Activated T-helper 9 cell treated with anti-CD3 and anti-CD28 coated beads, Interleukin-2, amount 50 U/mL, for 16 hours (primary cell): ENCODE measurements around the gene DIAPH3.

Experiments
- DNase-seq: peaks from one replicate; pipeline ENCODE4 v3.0.0-alpha.2; 2020; ENCODE audit warnings: low read depth

DIAPH3 gene

GRCh38 chr13:59774491-59774971 lies 389.2 kb downstream of the DIAPH3 start:
- no peak for DNase-seq

DNA sequence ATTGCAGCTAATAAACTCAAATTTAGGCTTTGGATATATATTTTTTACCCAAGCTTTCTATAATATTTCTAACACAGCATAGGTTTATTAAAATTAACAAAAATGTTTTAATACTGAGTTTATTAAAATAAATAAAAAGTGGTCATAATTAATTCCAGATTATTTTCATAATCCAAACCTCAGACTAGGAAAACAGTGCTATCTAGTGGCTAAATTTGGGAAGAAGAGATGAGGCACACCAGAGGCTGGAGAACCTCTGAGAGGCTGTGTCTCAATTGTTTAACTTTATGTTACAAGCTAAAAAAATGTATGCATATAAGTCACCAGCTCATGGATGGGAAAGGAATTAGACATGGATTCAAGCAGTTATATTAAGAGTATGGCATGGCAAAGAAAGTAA lies 392.5 kb downstream of the DIAPH3 start:
- no peak for DNase-seq

DNA sequence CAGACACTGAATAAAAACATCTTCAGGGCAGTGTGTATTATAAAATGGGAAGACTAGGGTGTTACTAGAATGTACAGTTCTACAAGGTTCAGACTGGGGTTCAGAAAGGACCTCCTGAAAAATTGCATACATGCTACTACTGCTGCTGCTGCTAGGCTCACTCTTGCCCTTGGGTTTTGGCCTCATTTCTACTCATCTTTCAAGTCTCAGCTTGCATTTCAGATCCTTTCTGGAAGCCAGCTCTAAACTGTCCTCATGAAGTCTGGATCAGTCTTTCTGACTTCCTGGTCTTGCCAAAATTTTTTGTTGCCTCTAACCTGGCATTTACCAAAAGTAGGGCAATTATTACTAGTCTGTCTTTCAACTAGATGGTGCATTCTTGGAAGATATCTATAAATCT lies 393.3 kb downstream of the DIAPH3 start:
- DNase-seq = no peak

DNA sequence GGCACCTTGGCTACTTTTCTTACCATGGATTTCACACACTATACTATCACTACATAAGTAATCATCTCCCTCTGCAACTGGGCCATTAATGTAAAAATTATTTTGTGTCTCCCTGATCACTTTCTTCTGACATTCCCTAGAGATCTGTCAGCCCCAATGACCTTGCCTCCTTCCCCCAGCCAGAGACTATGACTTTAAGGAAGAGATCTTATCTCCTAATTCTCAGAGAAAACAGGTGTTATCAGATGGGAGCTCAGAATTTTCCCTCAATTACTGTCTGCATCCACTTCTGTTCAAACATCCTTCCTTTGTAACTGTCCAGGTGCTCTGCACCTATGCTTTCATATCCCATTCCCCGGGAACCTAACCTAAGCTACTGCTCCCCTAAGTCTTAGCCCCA lies 397.5 kb downstream of the DIAPH3 start:
- DNase-seq = no peak

GRCh38 chr13:59755632-59756290 lies 408.0 kb downstream of the DIAPH3 start:
- DNase-seq = no peak

DNA sequence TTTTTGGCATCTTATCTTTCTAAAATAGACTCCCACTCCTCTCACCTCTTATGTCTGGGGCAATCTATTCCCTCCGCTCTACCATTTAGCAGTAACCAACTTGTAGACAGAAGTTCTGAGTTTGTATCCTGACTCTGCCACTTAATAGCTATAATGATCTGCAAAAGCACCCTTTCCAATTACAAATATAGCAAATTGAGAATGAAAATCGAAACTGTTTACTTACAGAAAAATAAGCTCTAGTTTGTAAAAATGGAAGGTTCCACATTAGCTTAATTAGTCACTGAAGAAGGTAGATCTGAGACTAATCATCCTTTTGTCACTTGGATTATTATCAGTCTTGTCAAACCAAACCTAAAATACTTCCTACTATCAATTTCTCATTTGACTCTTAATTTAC lies 409.3 kb downstream of the DIAPH3 start:
- DNase-seq = no peak

- DNase-seq = no peak
These were observed 412.9 kb downstream of the DIAPH3 start for GRCh38 chr13:59750860-59751259.

GRCh38 chr13:59748046-59748445 lies 415.7 kb downstream of the DIAPH3 start:
- DNase-seq = no peak

DNA sequence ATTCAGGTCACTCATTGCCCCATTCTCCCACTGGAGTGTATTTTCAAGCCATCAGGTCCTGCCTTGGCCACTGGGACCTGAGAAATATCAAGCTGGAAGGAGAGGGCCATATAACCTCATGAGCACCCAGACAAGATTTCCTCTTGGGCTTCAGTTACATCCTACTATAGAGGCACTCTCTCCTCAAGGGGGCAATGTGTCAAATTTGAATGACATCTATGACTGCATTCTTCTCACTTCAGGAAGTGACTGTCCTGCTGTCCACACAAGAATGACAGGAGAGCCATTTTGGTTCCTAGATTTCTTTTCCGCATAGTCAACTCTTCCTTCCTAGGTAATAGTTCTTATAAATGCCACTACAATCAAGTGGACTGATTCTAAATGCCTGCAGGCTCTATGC lies 416.2 kb downstream of the DIAPH3 start:
- no peak for DNase-seq

DNA sequence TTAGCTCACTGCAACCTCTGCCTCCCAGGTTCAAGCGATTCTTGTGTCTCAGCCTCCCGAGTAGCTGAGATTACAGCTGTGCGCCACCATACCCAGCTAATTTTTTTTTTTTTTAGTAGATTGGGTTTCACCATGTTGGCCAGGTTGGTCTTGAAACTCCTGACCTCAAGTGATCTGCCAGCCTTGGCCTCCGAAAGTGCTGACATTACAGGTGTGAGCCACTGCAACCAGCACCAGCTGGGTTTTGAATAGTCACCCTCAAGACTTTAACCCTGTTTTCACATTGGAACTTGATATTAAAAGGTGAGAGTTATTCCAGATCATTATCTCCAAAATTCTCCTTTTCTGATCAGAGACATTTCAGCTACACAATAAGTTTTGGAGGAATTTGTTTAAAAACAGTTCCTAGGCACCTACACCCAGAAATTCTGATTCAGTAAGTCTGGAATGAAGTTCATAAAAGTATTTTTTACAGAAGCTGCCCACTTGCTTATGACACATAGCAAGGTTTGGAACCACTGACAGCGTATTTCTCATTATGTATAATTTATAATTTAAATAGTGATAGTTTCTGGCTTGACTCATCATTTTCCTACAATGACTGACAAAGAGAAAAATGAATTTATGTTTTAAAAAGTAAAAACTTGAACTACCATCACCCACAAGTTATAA lies 417.3 kb downstream of the DIAPH3 start:
- no peak for DNase-seq

GRCh38 chr13:59745392-59745788 lies 418.3 kb downstream of the DIAPH3 start:
- no peak for DNase-seq

- no peak for DNase-seq
These were observed 418.9 kb downstream of the DIAPH3 start for GRCh38 chr13:59744747-59745391.

DNA sequence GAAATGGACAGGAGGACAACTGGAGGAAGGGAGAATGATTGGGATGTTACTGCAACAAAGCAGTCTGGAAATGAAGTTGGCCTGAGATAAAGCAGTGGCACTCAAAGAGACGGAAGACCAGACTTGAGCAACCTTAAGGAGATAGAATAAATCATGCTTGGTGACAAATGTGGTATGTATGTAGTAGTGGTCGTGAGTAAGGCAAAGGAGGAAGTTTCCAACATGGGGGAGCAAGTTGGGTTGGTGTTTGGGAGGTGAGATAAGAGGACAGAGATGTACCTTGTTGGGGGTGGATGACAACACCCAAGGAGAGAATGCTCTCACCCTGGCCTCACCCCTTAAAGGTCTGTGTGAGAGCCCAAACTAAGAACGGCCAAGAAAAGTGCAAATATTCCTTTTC lies 420.5 kb downstream of the DIAPH3 start:
- DNase-seq = no peak

- DNase-seq = no peak
These were observed 421.3 kb downstream of the DIAPH3 start for GRCh38 chr13:59742467-59742866.

DNA sequence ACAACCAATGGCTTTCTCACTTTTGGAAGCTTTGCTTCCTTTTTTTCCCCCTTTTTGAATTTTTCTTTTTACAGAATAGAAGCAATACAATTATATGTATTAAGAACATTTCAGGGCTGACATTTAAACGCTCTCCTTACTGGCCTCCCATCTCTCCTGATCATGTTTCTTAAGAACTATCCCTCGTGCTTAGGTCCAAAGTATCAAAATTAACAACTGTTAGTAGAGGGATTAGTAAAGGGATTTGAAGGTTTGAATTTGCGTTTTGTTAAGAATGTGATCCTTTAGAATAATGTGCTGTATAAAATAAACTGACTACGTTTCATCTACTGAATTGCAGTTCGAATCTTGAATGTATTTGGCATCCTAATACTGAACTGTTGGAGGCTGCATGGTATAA lies 424.8 kb downstream of the DIAPH3 start:
- DNase-seq = no peak

- DNase-seq = no peak
These were observed 429.3 kb downstream of the DIAPH3 start for GRCh38 chr13:59734393-59734792.

DNA sequence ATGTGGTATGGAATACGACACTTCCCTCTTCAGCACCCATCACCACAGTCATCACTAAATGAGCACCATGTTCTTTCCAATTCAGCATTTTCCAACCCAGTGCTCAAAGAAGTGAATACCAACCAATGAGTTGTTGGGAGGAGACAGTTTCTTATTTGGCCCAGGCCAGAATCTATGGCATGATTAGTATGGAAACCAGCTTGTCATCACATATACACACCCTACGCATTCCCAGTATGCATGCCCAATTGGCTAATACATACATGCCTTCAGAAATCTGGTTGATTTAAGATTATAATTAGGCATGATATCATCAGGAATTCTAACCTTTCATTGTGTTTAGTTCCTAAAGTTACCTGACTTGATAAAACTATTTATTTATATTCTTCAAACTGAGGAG lies 430.0 kb downstream of the DIAPH3 start:
- DNase-seq = no peak

GRCh38 chr13:59730026-59730425 lies 433.7 kb downstream of the DIAPH3 start:
- no peak for DNase-seq

- DNase-seq = no peak
These were observed 434.7 kb downstream of the DIAPH3 start for GRCh38 chr13:59728896-59729545.

GRCh38 chr13:59721926-59722910 lies 441.5 kb downstream of the DIAPH3 start:
- no peak for DNase-seq

- DNase-seq = no peak
These were observed 448.1 kb downstream of the DIAPH3 start for GRCh38 chr13:59715611-59716010.
